NCI-H1436 (cell line): Measurements from ENCODE around the gene MC4R.
"Not testable (repeated sequence)": the region's sequence is repeated elsewhere in the genome, so short reads cannot be mapped to it uniquely, and the experiment has no call there.

Source experiments
- DNase-seq: peaks from one replicate; lab custom pipeline; 2025; lab: John Stamatoyannopoulos, UW

MC4R gene

GRCh38 chr18:60372596-60372995, at the start of gene MC4R:
TSS of gene MC4R (minus strand) at chr18:60372775. CDS start at chr18:60372349, 426 bp downstream.
- DNase-seq: peak; percentile 88

- not testable (repeated sequence) for DNase-seq
Observed at GRCh38 chr18:60422306-60422705, 49.7 kb upstream of the MC4R start.

- no peak for DNase-seq
Observed at GRCh38 chr18:60421356-60422118, 49.0 kb upstream of the MC4R start.

GRCh38 chr18:60417946-60418345, 45.4 kb upstream of the MC4R start:
- no peak for DNase-seq

GRCh38 chr18:60413944-60414547, 41.5 kb upstream of the MC4R start:
- no peak for DNase-seq

GRCh38 chr18:60411715-60412114, 39.1 kb upstream of the MC4R start:
- no peak for DNase-seq

- no peak for DNase-seq
Observed at GRCh38 chr18:60406721-60407120, 34.1 kb upstream of the MC4R start.

- no peak for DNase-seq
Observed at GRCh38 chr18:60404486-60405085, 32.0 kb upstream of the MC4R start.

- DNase-seq: no peak
Observed at GRCh38 chr18:60401346-60401745, 28.8 kb upstream of the MC4R start.

- no peak for DNase-seq
Observed at GRCh38 chr18:60391571-60392226, 19.1 kb upstream of the MC4R start.

GRCh38 chr18:60389314-60389713, 16.7 kb upstream of the MC4R start:
- DNase-seq: no peak

- no peak for DNase-seq
Observed at GRCh38 chr18:60385693-60386092, 13.1 kb upstream of the MC4R start.

GRCh38 chr18:60383893-60384292, 11.3 kb upstream of the MC4R start:
- no peak for DNase-seq

GRCh38 chr18:60377778-60378469, 5.3 kb upstream of the MC4R start:
- DNase-seq: no peak

GRCh38 chr18:60372132-60372531, 443 bp downstream of the MC4R start:
- no peak for DNase-seq

GRCh38 chr18:60358516-60358915, 14.1 kb downstream of the MC4R start:
- DNase-seq: no peak

- DNase-seq: no peak
Observed at GRCh38 chr18:60350941-60351340, 21.6 kb downstream of the MC4R start.

GRCh38 chr18:60350150-60350549, 22.4 kb downstream of the MC4R start:
- no peak for DNase-seq

- no peak for DNase-seq
Observed at GRCh38 chr18:60347526-60348045, 25.0 kb downstream of the MC4R start.

GRCh38 chr18:60339018-60339417, 33.6 kb downstream of the MC4R start:
- no peak for DNase-seq

- peak; percentile 13 for DNase-seq
Observed at GRCh38 chr18:60331890-60332289, 40.7 kb downstream of the MC4R start.

- DNase-seq: no peak
Observed at GRCh38 chr18:60329131-60329530, 43.4 kb downstream of the MC4R start.
